DMS153 treated with DMSO at 0.1 percent for 48 hours (cell line): ENCODE measurements around the gene ID1.
"Not testable (repeated sequence)": the region's sequence is repeated elsewhere in the genome, so short reads cannot be mapped to it uniquely, and the experiment has no call there.

ENCODE experiments used
- DNase-seq: peaks from one replicate; lab custom pipeline; 2025; ENCODE audit not compliant: unreplicated experiment; lab: John Stamatoyannopoulos, UW

ID1 gene

DNA sequence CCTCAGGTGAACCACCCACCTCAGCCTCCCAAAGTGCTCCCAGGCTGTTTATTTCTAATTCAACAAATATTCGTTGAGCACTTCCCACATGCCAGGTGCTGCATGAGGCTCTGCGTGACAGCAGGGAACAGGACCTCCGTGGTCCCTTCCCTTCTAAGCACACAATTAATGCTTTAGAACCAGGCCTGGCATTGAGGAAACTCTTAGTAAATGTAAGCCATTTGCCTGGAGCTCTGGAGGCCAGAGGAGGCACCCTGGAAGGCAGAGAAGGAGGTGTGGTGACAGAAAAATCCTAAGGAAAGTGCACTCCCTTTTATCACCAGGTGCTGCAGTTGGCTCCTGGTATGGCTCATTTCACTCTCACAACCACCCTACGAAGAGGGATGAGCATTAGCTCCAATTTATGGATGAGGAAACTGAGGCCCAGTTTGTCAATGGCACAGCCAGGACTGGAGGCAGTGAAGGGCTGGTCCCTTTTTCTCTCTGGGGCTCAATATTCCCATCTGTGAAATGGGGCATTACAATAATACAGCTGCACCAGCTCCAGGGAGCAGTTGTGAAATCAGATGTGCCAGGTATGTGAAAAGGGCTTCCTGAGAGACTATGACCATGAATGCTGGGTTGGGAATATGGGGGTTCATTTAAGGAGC is 8.1 kb upstream of the ID1 start:
- DNase-seq, result no peak

DNA sequence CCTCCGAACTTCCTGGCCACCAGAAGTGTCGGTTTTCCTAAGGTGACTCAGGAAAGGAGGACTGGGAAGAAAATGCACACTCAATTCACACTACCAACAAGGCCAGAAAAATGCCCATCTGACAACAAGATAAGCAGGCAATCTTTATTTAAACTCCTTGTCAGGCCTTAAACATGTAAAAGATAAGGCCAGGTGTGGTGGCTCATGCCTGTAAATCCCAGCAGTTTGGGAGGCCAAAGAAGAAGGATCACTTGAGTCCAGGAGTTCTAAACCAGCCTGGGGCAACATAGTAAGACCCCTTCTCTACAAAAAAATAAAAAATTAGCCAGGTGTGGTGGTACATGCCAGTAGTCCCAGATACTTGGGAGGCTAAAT is 7.6 kb upstream of the ID1 start:
- no peak for DNase-seq

DNA sequence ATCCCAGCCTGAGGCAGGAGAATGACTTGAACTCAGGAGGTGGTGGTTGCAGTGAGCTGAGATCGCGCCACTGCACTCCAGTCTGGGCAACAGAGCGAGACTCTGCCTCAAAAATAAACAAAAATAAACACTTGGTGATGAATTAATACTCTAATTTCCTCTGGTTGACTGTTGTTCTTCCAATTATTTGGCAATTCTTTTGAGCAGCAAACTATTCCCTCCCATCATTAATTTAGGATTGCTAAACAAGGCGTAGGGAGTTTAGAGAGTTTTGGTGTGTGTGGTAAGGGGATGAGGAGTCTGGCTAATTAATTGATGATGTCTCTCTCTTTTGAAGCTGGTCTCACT is 2.7 kb upstream of the ID1 start:
- no peak for DNase-seq

DNA sequence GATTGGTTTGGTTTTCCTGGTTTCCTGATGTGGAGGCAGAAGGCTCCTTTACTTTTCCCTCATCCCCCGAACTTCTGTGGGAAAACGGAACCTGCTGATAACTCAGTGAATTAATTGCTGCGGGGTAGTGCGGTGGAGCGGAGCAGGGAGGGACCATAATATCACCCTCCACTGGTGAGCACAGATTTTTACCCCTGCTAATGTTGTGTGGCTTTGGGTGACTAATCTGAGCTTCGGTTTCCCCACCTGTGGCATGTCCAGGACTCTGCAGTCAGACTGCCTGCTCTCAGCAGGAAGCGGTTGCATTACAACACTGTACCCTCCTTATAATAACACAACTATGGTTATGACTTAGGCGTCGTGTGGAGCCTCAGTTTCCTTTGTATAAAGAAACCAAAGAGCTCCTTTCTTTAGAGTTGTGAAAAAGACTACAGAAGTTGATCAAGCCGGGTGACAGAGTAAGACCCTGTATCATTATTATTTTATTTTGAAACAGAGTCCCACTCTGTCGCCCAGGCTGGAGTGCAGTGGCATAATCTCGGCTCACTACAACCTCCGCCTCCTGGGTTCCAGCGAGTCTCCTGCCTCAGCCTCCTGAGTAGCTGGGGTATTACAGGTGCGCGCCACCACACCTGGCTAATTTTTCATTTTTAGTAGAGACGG is 2.2 kb upstream of the ID1 start:
- DNase-seq, result no peak

DNA sequence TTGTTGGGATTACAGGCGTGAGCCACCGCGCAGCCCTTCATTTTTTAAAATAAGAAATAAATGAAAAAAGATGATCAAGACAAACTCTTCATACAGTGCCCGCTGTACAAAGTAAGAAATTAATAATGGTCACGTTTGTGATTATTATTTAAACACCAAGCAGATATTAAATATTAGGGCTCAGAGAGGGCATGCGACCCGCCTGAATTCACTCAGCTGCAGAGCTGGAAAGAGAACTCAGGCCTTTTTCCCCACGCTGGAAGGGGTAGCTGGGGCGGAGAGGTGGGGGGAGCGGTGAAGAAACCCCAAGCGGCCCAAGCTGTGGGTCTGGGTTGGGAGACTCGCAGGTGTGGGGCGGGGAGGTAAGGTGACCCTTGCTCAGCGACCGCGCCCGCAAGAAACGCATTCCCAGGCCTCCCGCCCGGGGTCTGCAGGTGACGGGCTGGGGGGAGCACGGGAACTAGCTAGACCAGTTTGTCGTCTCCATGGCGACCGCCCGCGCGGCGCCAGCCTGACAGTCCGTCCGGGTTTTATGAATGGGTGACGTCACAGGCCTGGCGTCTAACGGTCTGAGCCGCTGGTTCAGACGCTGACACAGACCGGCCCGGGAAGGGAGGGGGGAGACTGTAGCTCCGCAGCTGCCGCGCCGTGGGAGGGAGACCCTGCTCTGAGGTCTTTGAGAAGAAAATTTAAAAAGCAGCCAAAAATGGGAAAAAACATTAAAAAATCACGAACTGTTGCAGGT is 1.1 kb upstream of the ID1 start:
- DNase-seq, result peak; percentile 98

DNA sequence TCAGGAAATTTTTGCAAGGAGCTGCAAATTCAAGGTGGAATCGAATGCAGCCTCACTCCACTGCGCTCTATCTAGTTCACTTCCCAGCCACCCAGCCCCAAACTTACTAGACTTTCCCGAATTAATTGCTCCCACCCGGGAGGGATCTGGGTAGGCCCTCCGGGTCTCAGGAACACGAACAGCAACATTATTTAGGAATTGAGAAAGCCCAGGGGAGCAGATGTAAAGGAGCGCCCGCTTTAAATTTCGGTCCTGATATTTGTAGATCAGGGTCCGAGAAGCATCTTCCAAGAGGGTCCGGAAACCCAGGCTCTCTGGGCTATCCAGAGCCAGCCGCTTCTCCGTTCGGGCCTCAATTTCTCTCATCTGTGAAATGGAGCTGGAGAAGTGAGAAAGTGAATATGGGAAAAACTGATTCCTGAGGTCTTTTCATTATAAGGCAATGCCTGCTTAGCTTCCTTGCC is 490 bp upstream of the ID1 start:
- DNase-seq, result no peak

DNA sequence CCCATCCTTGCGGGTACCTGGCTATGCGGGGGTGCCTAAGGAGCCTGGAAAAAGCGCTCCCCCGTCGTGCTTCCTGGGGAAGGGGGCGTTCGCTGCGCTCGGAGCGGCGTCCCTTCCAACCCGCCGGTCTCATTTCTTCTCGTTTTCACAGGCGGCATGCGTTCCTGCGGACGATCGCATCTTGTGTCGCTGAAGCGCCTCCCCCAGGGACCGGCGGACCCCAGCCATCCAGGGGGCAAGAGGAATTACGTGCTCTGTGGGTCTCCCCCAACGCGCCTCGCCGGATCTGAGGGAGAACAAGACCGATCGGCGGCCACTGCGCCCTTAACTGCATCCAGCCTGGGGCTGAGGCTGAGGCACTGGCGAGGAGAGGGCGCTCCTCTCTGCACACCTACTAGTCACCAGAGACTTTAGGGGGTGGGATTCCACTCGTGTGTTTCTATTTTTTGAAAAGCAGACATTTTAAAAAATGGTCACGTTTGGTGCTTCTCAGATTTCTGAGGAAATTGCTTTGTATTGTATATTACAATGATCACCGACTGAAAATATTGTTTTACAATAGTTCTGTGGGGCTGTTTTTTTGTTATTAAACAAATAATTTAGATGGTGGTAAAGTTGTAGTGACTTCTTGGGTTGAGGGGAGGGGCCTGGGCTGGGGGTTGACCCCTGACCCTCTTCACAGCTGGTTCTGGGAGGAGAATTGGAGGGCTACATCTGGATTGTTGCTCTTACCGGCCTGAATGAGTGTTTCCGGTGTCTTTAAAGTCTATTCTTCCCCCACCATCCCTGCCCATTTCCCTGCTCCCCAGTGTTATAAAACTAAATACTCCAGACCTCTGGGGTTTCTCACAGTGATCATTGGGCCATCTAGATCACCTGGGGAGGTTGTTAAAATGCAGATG is 1.1 kb downstream of the ID1 start:
- DNase-seq, result no peak

DNA sequence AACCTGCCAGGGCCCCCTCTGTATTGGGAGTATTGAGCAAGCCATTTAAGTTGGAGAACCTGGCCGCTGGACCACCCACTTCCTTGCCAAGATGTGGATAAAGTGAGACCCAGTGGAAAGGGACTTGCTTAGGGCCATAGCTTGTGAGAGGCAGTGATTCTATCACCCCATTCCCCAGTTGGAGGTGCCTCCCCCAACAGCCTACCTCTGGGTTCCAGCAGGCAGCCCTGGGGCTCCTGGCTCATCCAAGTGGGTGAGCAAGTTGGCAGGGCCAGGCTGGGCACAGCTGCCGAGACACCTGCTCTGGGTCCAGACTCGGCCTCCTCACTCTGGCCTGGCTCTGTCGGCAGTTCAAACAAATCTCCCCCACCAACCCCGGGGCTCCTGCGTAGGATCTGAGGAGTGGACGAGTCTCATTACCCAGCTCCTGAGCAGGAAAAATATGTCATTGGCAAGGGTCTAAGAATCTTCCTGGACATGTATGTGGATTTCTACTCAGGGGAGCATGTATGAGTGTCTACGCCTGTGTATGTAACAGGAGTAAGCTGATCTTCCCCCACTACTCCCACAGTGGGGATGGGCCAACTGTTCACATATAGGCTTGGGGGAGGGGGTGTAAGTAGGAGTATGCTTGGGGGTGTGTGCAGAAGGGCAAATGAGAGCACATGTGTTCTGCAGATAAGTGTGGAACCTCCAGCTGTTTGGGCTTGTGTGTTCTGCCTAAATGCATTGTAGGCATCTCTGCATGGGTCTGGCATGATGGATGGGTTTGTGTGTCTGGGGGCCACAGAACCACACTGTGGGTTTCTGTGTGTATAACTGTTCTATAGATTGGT is 1.9 kb downstream of the ID1 start:
- peak; percentile 72 for DNase-seq

DNA sequence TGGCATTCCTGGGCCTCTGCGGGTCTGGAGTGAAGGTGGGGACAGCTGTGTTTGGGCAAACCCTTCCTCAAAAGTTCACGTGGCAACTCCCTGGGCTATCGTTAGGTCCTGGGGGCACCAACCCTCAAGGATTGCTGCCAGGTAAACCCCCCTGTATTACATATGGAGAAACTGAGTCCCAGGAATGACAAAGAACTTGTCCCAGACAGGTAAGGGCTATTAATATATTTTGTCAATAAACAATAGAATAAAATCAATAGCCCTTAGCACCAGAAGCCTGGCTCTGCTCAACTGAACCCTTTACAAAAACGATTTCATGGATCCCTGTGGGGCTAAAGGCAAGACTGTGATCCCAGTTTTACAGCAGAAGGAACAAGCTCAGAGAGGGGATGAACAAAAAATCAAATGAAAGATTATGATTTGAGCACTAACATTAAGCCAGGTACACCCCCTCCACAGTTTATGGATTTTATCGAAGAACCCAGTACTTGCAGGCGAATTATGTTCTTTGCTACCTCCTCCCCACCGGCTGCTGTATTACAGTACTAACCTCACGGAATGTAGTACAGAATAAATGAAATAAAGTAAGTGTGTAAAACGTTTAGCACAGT is 2.7 kb downstream of the ID1 start:
- DNase-seq, result no peak

DNA sequence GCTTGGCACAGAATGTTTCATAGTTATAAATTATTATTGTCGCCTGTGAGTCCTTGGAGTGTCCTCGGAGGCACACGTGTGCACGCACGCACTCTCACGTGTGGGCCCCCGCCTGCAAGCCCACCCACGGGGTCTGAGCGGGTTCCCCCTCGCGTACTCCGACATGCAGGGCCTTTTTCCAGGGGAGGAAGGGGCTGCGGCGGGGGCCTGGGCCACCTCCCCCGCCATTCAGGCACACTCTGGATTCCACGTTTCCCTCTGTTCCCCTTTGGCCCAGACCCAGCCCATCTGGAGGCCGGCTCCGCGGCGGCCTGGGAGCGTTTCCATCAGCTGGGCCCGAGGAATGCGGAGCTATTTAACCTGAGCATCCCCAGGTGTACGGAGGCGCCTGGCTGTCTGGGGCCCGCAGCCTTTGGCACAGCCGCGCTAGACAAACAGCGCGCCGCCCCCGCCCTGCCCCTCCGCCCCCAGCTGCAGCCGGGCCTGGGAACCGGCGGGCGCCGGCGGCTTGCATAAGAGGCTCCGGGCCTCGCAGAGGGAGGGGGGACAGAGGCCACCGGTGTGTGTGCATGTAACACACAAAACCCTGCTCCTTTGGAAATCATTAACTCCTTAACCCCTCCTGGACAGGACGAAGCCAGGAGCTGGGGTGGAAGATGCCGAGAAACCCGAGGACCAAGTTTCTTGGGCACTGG is 3.3 kb downstream of the ID1 start:
- DNase-seq, result peak; percentile 92

DNA sequence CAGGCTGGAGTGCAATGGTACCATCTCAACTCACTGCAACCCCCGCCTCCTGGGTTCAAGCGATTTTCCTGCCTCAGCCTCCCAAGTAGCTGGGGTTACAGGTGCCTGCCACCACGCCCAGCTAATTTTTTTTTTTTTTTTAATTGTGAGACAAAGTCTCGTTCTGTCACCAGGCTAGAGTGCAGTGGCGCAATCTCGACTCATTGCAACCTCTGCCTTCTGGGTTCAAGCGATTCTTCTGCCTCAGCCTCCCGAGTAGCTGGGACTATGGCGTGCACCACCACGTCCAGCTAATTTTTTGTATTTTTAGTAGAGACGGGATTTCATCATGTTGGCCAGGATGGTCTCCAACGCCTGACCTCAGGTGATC is 7.2 kb downstream of the ID1 start:
- not testable (repeated sequence) for DNase-seq

DNA sequence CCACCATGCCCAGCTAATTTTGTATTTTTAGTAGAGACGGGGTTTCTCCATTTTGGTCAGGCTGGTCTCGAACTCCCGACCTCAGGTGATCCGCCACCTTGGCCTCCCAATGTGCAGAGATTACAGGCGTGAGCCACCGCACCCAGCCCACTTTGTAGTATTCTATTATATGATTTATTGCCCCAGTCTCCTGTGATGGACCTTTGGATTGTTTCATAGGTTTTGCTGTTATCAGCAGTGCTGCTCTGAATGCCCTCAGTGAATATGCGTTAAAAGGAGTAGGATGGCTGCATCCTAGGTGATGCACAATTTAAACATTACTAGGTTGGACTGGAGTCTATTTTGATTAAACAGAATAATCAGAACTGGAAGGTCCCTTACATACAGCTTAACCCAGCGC is 10.3 kb downstream of the ID1 start:
- DNase-seq, result no peak

DNA sequence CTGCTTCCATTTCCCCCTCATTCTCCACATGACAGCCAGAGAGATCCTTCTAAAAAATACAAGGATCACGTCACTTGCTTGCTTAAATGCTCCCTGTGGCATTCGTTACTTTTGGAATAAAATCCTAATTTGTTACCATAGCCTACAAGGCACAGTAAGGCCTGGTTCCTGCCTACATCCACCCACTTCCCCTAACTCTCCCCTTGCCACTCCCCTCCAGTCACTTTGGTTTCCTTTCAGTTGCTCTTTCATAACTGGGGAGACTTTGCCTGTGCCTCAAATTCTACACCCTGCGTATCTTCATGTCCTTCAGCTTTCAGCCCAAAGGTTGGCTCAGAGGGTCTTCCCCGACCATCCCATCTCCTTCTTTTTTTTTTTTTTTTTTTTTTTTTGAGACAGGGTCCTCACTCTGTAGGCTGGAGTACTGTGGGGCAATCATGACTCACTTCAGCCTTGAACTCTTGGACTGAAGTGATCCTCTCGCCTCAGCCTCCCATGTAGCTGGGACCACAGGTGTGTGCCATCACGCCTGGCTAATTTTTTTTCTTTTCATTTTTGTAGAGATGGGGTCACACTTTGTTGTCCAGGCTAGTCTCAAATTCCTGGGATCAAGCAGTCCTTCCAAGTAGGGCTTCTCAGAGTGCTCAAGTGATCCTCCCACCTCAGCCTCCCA is 12.5 kb downstream of the ID1 start:
- no peak for DNase-seq

DNA sequence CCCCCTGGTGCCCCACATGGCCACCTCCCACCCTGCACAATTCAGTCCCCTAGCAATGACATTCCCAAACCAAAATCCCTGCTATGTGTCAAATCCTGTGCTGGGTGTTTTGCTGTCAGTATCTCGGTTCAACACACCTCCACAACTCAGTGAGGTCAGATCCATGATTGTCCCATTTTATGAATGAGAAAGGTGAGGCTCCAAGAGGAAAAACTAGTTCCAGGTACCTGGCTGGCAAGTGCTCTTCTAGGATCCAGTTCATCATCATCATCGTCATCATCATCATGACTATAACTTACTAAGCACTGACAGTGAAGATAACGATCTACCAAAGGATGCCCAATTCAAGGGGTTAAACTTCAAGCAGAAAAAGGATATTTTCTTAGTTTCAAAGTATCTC is 15.2 kb downstream of the ID1 start:
- DNase-seq, result no peak

DNA sequence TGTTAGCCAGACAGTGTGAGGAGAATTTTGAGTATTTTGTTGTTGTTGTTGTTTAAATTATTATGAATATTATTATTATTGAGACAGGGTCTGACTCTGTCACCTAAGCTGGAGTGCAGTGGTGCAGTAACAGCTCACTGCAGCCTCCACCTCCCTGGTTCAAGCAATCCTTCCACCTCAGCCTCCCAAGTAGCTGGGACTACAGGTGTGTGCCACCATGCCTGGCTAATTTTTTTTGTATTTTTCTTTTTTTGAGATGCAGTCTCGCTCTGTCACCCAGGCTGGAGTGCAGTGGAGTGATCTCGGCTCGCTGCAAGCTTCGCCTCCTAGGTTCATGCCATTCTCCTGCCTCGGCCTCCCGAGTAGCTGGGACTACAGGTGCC is 18.0 kb downstream of the ID1 start:
- not testable (repeated sequence) for DNase-seq

DNA sequence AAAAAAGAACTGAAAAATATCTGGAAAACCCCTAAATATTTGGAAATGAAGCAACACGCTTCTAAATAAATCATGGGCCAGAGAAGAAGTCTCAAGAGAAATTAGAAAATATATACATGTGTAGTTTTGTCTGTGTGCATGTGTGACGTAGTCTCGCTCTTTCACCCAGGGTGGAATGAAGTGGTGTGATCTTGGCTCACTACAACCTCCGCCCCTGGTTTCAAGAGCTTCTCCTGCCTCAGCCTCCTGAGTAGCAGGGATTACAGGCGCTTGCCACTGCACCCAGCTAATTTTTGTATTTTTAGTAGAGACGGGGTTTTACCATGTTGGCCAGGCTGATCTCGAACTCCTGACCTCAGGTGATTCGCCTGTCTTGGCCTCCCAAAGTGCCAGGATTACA is 21.4 kb downstream of the ID1 start:
- DNase-seq, result not testable (repeated sequence)

DNA sequence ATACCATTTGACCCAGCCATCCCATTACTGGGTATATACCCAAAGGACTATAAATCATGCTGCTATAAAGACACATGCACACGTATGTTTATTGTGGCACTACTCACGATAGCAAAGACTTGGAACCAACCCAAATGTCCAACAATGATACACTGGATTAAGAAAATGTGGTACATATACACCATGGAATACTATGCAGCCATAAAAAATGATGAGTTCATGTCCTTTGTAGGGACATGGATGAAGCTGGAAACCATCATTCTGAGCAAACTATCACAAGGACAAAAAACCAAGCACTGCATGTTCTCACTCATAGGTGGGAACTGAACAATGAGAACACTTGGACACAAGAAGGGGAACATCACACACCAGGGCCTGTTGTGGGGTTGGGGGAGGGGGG is 23.0 kb downstream of the ID1 start:
- not testable (repeated sequence) for DNase-seq

DNA sequence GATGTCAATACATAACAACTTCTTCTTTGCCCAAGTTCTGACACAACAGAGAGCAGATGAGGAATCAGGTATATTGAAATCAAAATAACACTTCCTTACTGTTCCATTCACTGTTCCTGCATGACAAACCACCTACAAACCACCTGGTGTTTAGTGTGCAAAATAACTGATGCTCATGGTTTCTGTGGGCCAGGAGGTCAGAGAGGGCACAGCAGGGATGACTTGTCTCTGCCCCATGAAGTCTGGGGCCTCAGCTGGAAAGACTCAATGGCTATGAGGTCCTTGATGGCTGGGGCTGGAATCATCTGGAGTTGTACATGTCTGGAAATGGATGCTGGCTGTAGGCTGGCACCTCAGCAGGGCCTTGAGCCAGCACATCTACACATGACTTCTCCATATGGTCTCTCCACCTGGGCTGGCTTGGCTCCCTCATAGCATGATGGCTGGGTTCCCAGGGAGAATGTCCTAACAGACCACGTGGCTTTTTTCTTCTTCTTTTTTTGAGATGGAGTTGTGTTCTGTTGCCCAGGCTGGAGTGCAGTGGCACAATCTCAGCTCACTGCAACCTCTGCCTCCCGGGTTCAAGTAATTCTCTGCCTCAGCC is 25.2 kb downstream of the ID1 start:
- no peak for DNase-seq
